Activated naive CD4-positive, alpha-beta T cell treated with anti-CD3 and anti-CD28 coated beads, Interleukin-2, amount 50 U/mL, for 24 hours (primary cell): ENCODE measurements around the gene TCF12.

Experiments used
- H3K27ac Mint-ChIP-seq: one replicate; pipeline ENCODE4 v1.8.0; 2021; ENCODE audit warnings: mild to moderate bottlenecking, mixed read lengths
- H3K27me3 Mint-ChIP-seq: one replicate; pipeline ENCODE4 v1.8.0; 2021; ENCODE audit warnings: mixed read lengths
- H3K36me3 Mint-ChIP-seq: one replicate; pipeline ENCODE4 v1.8.0; 2021; ENCODE audit warnings: mixed read lengths
- H3K4me1 Mint-ChIP-seq: one replicate; pipeline ENCODE4 v1.8.0; 2021; ENCODE audit warnings: mixed read lengths
- H3K4me3 Mint-ChIP-seq: one replicate; pipeline ENCODE4 v1.8.0; 2021; ENCODE audit warnings: mild to moderate bottlenecking, mixed read lengths
- H3K9me3 Mint-ChIP-seq: one replicate; pipeline ENCODE4 v1.8.0; 2021; ENCODE audit warnings: mixed read lengths

The TCF12 gene

DNA sequence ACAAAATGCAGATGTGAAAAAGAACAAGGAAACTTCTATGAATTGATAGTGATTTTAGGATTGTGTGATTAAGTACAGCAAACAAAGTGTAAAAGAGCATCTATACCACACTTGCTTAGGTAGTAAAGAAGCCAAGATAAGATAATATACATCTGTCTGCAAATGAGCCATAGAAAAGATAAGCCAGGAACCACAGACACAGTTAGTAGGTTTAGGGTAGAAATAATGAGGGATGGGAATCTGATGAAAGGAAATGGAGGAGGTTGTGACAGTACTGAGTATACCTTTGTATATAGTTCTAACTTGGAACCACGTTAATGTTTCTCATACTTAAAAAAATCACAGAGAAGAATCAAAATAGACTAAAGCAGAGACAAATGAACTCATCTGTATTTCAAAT lies 54.0 kb downstream of the TCF12 start:
- H3K27ac Mint-ChIP-seq, result no peak overlapping the region
- peaks cover 73% of the 10 kb centered on the region for H3K4me1 Mint-ChIP-seq
- peaks cover 10% of the 10 kb centered on the region for H3K36me3 Mint-ChIP-seq
- H3K9me3 Mint-ChIP-seq, result no peaks in the 10 kb centered on the region
- no peaks in the 10 kb centered on the region for H3K27me3 Mint-ChIP-seq
- H3K4me3 Mint-ChIP-seq, result no peak overlapping the region

DNA sequence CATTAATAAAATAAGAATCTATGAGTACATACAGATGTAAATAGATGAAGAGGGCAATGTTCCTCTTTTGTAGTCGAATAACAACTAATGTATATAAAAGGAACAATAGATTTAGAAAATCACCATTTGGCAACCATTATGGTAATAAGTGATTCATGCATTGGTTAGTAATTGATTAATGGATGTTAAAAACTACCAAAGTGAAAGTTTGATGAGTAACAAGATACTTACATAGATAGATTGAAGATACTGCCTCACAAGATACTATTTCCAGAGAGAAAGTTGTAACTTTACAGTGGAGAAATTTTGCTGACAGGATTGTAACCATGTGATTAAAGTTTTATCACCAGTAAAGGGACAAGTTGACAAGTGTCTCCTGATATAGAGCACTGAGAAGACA lies 55.0 kb downstream of the TCF12 start:
- Mint-ChIP-seq H3K27me3 (no peaks in the 10 kb centered on the region), H3K4me1 (peaks cover 68% of the 10 kb centered on the region), H3K4me3 (no peak overlapping the region), H3K9me3 (no peaks in the 10 kb centered on the region), H3K27ac (no peak overlapping the region), H3K36me3 (peaks cover 10% of the 10 kb centered on the region)

GRCh38 chr15:56977232-56977631 lies 58.8 kb downstream of the TCF12 start:
- no peaks in the 10 kb centered on the region for H3K27me3 Mint-ChIP-seq
- no peak overlapping the region for H3K4me3 Mint-ChIP-seq
- peaks cover 6% of the 10 kb centered on the region for H3K36me3 Mint-ChIP-seq
- H3K9me3 Mint-ChIP-seq, result no peaks in the 10 kb centered on the region
- H3K4me1 Mint-ChIP-seq, result peaks cover 64% of the 10 kb centered on the region
- no peak overlapping the region for H3K27ac Mint-ChIP-seq

GRCh38 chr15:56978898-56979662 lies 60.6 kb downstream of the TCF12 start:
- Mint-ChIP-seq H3K9me3 (no peaks in the 10 kb centered on the region), H3K4me3 (no peak overlapping the region), H3K36me3 (peaks cover 6% of the 10 kb centered on the region), H3K4me1 (peaks cover 56% of the 10 kb centered on the region), H3K27me3 (no peaks in the 10 kb centered on the region), H3K27ac (no peak overlapping the region)

GRCh38 chr15:56980473-56980872 lies 62.0 kb downstream of the TCF12 start:
- H3K36me3 Mint-ChIP-seq, result peaks cover 6% of the 10 kb centered on the region
- H3K27me3 Mint-ChIP-seq, result no peaks in the 10 kb centered on the region
- H3K27ac Mint-ChIP-seq, result no peak overlapping the region
- no peak overlapping the region for H3K4me3 Mint-ChIP-seq
- peaks cover 66% of the 10 kb centered on the region for H3K4me1 Mint-ChIP-seq
- H3K9me3 Mint-ChIP-seq, result no peaks in the 10 kb centered on the region

- H3K4me3 Mint-ChIP-seq, result no peak overlapping the region
- peaks cover 66% of the 10 kb centered on the region for H3K4me1 Mint-ChIP-seq
- peaks cover 3% of the 10 kb centered on the region for H3K36me3 Mint-ChIP-seq
- H3K9me3 Mint-ChIP-seq, result no peaks in the 10 kb centered on the region
- H3K27me3 Mint-ChIP-seq, result no peaks in the 10 kb centered on the region
- no peak overlapping the region for H3K27ac Mint-ChIP-seq
Observed at GRCh38 chr15:56981160-56981559, 62.7 kb downstream of the TCF12 start.

- H3K4me1 Mint-ChIP-seq, result peaks cover 61% of the 10 kb centered on the region
- H3K27ac Mint-ChIP-seq, result peak overlapping the region; percentile 10
- no peak overlapping the region for H3K4me3 Mint-ChIP-seq
- no peaks in the 10 kb centered on the region for H3K27me3 Mint-ChIP-seq
- H3K36me3 Mint-ChIP-seq, result peaks cover 1% of the 10 kb centered on the region
- no peaks in the 10 kb centered on the region for H3K9me3 Mint-ChIP-seq
Observed at GRCh38 chr15:56982987-56983386, 64.5 kb downstream of the TCF12 start.

DNA sequence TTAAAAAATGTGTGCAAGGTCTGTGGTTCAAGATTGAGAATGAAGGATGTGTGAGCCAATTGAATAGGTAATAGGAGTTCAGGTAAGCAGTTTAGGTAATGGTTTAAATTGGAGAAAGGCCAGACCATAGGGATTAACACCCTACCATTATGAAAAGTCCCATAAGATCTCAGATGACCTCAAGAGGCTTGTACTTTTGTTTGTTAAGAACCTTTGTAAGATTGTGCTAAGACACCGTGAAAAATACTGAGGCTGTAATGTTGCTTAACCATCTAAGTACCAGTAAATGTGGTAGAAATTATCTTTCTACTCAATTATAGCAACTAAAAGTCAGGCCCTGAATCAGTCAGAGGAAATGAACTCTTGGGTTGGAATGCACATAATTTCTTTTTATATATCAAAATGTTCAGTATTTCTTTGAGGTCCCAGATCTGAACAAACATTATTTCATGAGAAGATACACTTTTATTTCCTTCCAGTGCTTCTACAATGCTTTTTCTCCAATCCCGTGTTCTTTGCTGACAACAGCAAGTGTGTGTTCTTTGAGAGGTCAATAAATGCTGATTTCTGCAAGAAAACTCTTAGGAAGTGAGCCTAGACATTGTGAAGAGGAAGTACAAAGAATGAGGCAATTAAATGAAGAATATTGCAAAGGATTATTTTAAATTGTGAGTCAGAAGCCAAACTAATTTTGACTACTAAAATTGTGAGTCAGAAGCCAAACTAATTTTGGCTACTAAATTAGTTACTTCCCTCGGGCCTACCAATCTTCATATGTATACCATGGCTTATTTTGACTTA lies 66.4 kb downstream of the TCF12 start:
- H3K27ac Mint-ChIP-seq, result peak overlapping the region; percentile 88
- no peaks in the 10 kb centered on the region for H3K27me3 Mint-ChIP-seq
- H3K4me3 Mint-ChIP-seq, result peak overlapping the region; percentile 7
- H3K4me1 Mint-ChIP-seq, result peaks cover 70% of the 10 kb centered on the region
- H3K36me3 Mint-ChIP-seq, result peaks cover 1% of the 10 kb centered on the region
- no peaks in the 10 kb centered on the region for H3K9me3 Mint-ChIP-seq

- peaks cover 1% of the 10 kb centered on the region for H3K36me3 Mint-ChIP-seq
- H3K4me1 Mint-ChIP-seq, result peaks cover 64% of the 10 kb centered on the region
- no peaks in the 10 kb centered on the region for H3K27me3 Mint-ChIP-seq
- no peaks in the 10 kb centered on the region for H3K9me3 Mint-ChIP-seq
- no peak overlapping the region for H3K4me3 Mint-ChIP-seq
- H3K27ac Mint-ChIP-seq, result peak overlapping the region; percentile 41
Observed at GRCh38 chr15:56985856-56986255, 67.4 kb downstream of the TCF12 start.

- H3K27me3 Mint-ChIP-seq, result no peaks in the 10 kb centered on the region
- H3K4me1 Mint-ChIP-seq, result peaks cover 58% of the 10 kb centered on the region
- no peaks in the 10 kb centered on the region for H3K9me3 Mint-ChIP-seq
- peaks cover 2% of the 10 kb centered on the region for H3K36me3 Mint-ChIP-seq
- H3K27ac Mint-ChIP-seq, result no peak overlapping the region
- H3K4me3 Mint-ChIP-seq, result no peak overlapping the region
Observed at GRCh38 chr15:56987286-56987685, 68.8 kb downstream of the TCF12 start.

- Mint-ChIP-seq H3K27me3 (no peaks in the 10 kb centered on the region), H3K27ac (no peak overlapping the region), H3K36me3 (peaks cover 8% of the 10 kb centered on the region), H3K4me1 (peaks cover 50% of the 10 kb centered on the region), H3K4me3 (no peak overlapping the region), H3K9me3 (no peaks in the 10 kb centered on the region)
Observed at GRCh38 chr15:56988219-56988618, 69.8 kb downstream of the TCF12 start.

- H3K4me3 Mint-ChIP-seq, result no peak overlapping the region
- H3K36me3 Mint-ChIP-seq, result peaks cover 16% of the 10 kb centered on the region
- H3K9me3 Mint-ChIP-seq, result no peaks in the 10 kb centered on the region
- no peaks in the 10 kb centered on the region for H3K27me3 Mint-ChIP-seq
- H3K4me1 Mint-ChIP-seq, result peaks cover 51% of the 10 kb centered on the region
- H3K27ac Mint-ChIP-seq, result peak overlapping the region; percentile 59
Observed at GRCh38 chr15:56989411-56989924, 71.0 kb downstream of the TCF12 start.

DNA sequence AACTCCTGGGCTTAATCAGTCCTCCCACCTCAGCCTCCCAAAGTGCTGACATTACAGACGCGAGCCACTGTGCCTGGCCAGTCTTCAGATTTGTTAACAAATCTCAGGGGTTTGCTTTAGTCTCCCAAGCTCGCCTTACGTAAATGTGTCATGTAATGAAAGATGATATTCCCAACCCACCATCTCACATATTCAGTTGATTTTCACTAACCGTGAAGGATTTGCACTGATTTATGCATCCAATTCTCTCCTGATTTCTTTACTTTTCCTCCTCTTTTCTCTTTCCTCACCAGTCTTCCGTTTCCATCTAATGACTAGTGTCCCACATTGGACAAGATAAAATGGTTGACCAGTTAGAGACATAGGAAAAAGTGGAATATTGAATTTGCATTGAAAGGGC lies 72.6 kb downstream of the TCF12 start:
- Mint-ChIP-seq H3K36me3 (peaks cover 18% of the 10 kb centered on the region), H3K9me3 (no peaks in the 10 kb centered on the region), H3K4me3 (no peak overlapping the region), H3K27me3 (no peaks in the 10 kb centered on the region), H3K27ac (no peak overlapping the region), H3K4me1 (peaks cover 46% of the 10 kb centered on the region)

GRCh38 chr15:56992725-56993124 lies 74.3 kb downstream of the TCF12 start:
- Mint-ChIP-seq H3K9me3 (no peaks in the 10 kb centered on the region), H3K4me1 (peaks cover 44% of the 10 kb centered on the region), H3K36me3 (peaks cover 18% of the 10 kb centered on the region), H3K27me3 (no peaks in the 10 kb centered on the region), H3K27ac (no peak overlapping the region), H3K4me3 (no peak overlapping the region)

GRCh38 chr15:56994280-56994679 lies 75.8 kb downstream of the TCF12 start:
- Mint-ChIP-seq H3K4me3 (no peak overlapping the region), H3K36me3 (peaks cover 18% of the 10 kb centered on the region), H3K9me3 (no peaks in the 10 kb centered on the region), H3K27me3 (no peaks in the 10 kb centered on the region), H3K4me1 (peaks cover 36% of the 10 kb centered on the region), H3K27ac (no peak overlapping the region)

GRCh38 chr15:56996093-56996492 lies 77.6 kb downstream of the TCF12 start:
- H3K27ac Mint-ChIP-seq, result no peak overlapping the region
- H3K36me3 Mint-ChIP-seq, result peaks cover 17% of the 10 kb centered on the region
- no peaks in the 10 kb centered on the region for H3K27me3 Mint-ChIP-seq
- H3K9me3 Mint-ChIP-seq, result no peaks in the 10 kb centered on the region
- H3K4me1 Mint-ChIP-seq, result peaks cover 27% of the 10 kb centered on the region
- no peak overlapping the region for H3K4me3 Mint-ChIP-seq
